ENCODE results near the gene TMBIM4. TPM values are rescaled to one million over a fixed set of nuclear protein-coding genes. Genes with fewer than 3 reads are reported as not detected.

TMBIM4 gene
- total RNA-seq, 1 experiment from 2014 or later, result 18.4 TPM

DNA sequence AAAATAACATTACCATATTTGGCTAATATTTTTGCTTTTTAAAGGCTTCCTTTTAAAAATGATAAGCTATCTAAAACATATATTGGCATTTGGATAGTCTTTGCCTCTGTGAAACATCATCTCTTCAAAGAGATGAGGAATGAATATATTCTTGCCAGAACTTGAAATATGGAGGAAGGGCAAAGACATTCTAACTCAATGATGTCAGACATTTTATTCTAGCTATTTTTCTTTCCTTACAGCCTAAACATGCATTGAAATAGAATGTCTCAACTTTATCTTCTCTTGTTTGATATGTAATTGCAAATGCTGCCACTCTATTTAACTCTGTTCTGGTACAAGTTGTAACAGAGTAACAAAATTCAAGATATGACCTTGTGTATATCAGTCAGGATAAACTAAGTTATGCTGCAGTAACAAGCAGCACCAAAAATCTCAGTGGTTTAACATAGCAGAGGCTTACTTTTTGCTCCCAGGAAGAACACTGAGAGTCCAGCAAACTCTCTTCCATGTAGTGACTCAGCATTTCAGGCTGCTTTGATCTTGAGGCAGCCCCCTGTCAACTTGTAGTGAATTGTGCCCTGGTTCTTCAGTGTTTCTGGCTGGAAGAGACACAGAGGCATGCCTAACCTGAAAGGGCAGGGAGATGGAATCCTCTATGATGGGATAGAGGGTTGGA, 30.2 kb upstream of the TMBIM4 start:
- Histone ChIP-seq H2BK15ac (ENCODE audit: low read depth, low read length) (no peak overlapping the region), H3K23me2 (ENCODE audit: insufficient read length, low read depth, low read length, poor library complexity, severe bottlenecking) (no peaks in the 10 kb centered on the region), H3K79me1 (ENCODE audit: insufficient read depth, low read depth, low read length, poor library complexity, severe bottlenecking) (no peaks in the 10 kb centered on the region), H4K91ac (ENCODE audit: insufficient read length, low read depth, low read length) (no peak overlapping the region), H3K27ac (ENCODE audit: insufficient read length, low read depth, low read length) (no peak overlapping the region), H3K18ac (ENCODE audit: insufficient read length, low read depth, low read length) (no peak overlapping the region), H3K27me3 (ENCODE audit: insufficient read depth, low read length) (no peaks in the 10 kb centered on the region), H2AK5ac (ENCODE audit: insufficient read length, low read length) (no peak overlapping the region), H2BK20ac (ENCODE audit: low read depth, low read length, poor library complexity, severe bottlenecking) (no peak overlapping the region), H3K14ac (ENCODE audit: insufficient read depth, low read length) (no peak overlapping the region), H2BK120ac (ENCODE audit: low read depth, low read length, poor library complexity, severe bottlenecking) (no peak overlapping the region), H3K56ac (ENCODE audit: insufficient read length, low read depth, low read length) (no peak overlapping the region), H3K4me2 (ENCODE audit: insufficient read depth, insufficient read length, low read length) (no peak overlapping the region), H3K4me1 (ENCODE audit: insufficient read depth, low read length) (peaks cover 3% of the 10 kb centered on the region; the same call in 1 of the 2 replicates), H4K20me1 (ENCODE audit: control insufficient read depth, insufficient read depth, insufficient read length) (no peaks in the 10 kb centered on the region), H3T11ph (ENCODE audit: low read length) (no peak overlapping the region), H3K9ac (ENCODE audit: extremely low read depth, insufficient read length, low read length) (no peak overlapping the region), H2BK12ac (ENCODE audit: insufficient read length, low read depth, low read length) (no peak overlapping the region), H3K23ac (ENCODE audit: insufficient read length, low read depth, low read length) (no peak overlapping the region), H2BK5ac (ENCODE audit: insufficient read length, low read length) (no peak overlapping the region), H4K5ac (ENCODE audit: insufficient read length, low read depth, low read length) (no peak overlapping the region), H2AFZ (ENCODE audit: low read length) (no peak overlapping the region), H3K4ac (ENCODE audit: low read depth, low read length) (no peak overlapping the region), H3K9me3 (ENCODE audit: control insufficient read depth, low read depth, low read length) (no peaks in the 10 kb centered on the region), H4K8ac (replicated peaks; ENCODE audit: insufficient read length, low read depth, low read length) (no peak overlapping the region), H3K79me2 (ENCODE audit: insufficient read depth, low read length) (no peaks in the 10 kb centered on the region)
- Mint-ChIP-seq H3K27ac (no peak overlapping the region), H3K36me3 (ENCODE audit: insufficient read depth in 1 of 3, low read depth in 3 of 3) (peaks cover 0 to 7% (median 6%) of the 10 kb centered on the region in 3 experiments; a peak in 5 of 7 replicates), H3K27me3 (ENCODE audit: low read depth) (no peaks in the 10 kb centered on the region; the same call in 1 of the 2 replicates), H3K9me3 (peaks cover 5 to 6% of the 10 kb centered on the region in 2 experiments), H3K4me3 (no peak overlapping the region), H3K4me1 (peaks cover 11 to 13% of the 10 kb centered on the region in 2 experiments)
- no peak for DNase-seq
- TF ChIP-seq, protein P1, sequence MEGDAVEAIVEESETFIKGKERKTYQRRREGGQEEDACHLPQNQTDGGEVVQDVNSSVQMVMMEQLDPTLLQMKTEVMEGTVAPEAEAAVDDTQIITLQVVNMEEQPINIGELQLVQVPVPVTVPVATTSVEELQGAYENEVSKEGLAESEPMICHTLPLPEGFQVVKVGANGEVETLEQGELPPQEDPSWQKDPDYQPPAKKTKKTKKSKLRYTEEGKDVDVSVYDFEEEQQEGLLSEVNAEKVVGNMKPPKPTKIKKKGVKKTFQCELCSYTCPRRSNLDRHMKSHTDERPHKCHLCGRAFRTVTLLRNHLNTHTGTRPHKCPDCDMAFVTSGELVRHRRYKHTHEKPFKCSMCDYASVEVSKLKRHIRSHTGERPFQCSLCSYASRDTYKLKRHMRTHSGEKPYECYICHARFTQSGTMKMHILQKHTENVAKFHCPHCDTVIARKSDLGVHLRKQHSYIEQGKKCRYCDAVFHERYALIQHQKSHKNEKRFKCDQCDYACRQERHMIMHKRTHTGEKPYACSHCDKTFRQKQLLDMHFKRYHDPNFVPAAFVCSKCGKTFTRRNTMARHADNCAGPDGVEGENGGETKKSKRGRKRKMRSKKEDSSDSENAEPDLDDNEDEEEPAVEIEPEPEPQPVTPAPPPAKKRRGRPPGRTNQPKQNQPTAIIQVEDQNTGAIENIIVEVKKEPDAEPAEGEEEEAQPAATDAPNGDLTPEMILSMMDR (conservative IDR thresholded peaks at IDR 0.05), result no peak
